HG03432 (cell line): ENCODE results near the gene GPR156.
"Not testable (repeated sequence)": the region's sequence is repeated elsewhere in the genome, so short reads cannot be mapped to it uniquely, and the experiment has no call there.

Experiments used
- ATAC-seq: cut with Tn5 transposase; IDR thresholded peaks from one replicate; pipeline ENCODE4 v1.9.1; 2021; ENCODE audit warnings: mild to moderate bottlenecking, moderate library complexity; ENCODE audit not compliant: unreplicated experiment

GPR156 gene

GRCh38 chr3:120275618-120276017 is 9.4 kb downstream of the GPR156 start:
- ATAC-seq, result no peak

GRCh38 chr3:120274739-120275167 is 10.3 kb downstream of the GPR156 start:
- no peak for ATAC-seq

DNA sequence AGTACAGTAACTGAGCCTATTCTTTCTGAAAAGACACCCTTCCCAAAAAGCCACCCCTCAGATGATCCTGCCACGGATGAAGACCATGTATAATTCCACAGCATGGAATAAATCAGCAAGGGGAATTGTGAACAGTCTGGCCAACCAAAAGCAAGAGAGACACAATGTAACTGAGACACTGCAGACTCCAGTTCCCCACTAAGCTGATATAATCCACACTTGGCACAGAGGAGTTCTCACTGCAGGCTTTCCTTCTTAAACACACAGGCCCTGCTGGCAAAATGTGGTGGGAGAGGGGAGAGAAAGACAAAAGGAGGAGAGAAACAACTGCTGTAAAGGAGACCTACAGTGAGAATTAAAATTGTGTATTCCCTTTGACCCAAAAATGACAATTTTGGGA is 12.7 kb downstream of the GPR156 start:
- ATAC-seq, result no peak

DNA sequence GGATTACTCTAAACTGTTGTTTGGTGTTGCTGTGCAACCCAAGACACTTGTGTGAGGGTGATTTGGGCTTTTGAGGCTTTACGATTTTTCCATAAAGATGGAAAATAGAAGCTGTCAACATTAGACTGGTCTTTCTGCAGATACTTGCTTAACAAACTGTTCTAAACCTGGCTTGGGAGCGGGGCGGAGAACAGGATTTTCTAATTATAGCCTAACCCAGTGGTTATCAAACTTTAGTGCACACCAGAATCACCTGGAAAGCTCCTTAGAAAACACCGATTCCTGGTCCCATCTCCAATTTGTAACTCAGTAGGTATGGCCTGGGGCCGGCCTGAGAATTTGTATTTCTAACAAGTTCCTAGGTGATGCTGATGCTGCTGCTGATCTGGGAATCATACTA is 19.0 kb downstream of the GPR156 start:
- no peak for ATAC-seq

DNA sequence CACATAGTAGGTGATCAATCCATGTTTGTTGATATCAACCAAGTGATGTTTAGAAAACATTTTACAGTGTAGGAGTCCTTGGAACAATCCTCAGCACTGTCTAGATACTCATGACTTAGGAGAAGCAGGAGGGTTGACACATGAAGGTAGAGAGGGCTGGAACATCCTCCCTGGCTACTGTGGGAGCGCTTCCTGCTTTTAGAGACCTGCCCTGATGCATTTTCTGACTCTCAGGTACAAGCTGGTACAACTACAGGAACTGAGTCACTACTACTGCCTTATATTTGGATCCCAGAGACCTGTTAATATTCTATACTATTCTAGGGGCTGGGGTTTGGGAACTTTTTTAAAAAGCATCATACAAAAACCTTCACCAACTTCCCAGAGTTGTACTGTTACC is 20.1 kb downstream of the GPR156 start:
- ATAC-seq, result no peak

DNA sequence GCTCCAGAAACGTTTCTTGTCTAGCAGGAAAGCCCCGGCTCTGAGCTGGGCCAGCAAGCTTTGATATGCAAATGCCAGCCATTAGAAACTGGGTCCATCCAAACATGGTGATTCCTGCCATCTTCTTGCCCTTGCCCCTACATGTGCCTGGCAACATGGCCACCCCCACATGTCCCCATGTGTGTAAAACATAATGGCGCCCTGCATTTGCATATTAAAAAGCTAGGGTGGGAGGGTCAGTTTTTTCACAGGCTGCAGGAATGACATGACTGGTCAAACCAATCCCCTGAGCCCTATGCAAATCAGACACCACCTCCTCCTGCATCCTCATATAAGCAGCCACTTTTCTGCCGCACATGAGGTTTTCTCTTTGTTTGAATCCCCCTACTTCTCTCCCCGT is 21.2 kb downstream of the GPR156 start:
- no peak for ATAC-seq

DNA sequence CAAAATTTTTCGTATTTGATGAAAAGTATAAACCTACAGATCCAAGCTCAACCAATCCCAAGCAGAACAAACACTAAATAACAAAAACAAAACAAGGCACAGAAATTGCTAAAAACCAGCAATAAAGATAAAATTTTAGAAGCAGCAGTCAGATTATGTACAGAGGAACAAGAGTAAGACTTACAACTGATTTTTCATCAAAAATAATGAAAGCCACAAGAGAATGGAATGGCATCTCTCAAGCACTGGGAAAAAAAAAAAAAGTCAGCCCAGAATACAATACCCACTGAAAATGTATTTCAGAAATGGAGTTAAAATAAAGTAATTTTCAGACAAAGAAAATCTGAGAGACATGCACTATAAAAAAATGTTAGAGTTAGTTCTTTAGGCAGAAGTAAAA is 27.0 kb downstream of the GPR156 start:
- no peak for ATAC-seq

DNA sequence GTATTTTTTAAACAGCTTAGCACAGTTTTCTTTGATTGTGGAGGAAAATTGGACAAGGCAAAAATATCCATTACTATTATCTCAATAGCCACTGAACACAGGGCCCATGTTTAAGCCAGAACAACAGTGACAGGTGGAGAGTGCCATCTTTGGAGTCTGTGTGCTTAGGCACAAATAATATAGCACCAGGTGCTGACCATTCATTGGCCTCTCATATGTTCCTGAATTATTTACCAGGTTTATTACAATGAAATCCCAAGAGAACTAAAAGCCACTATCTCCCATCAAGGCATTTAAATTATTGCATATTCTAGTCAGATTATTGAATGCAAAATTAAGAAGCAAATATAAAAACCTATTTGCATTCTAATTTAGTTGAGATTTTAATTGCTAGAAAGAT is 39.6 kb downstream of the GPR156 start:
- ATAC-seq, result no peak

DNA sequence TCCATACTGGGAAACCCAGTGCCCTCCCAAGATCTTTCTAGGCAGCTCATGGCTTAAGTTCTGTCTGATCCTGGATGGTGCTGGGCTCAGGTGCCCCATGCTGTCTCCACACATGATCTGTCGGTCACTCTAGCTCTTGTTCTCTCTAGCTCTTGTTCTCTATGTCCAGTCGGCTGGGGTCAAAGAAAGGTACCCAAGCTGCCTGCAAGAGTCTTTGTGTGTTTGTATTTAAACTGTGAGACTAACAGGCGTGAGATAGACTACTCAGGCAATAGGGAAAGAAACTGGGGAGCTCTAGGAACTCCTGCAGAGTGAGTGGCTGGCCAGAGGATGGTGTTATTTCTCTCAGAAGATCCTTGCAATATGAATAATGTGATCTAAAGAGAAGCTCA is 40.2 kb downstream of the GPR156 start:
- ATAC-seq, result no peak

DNA sequence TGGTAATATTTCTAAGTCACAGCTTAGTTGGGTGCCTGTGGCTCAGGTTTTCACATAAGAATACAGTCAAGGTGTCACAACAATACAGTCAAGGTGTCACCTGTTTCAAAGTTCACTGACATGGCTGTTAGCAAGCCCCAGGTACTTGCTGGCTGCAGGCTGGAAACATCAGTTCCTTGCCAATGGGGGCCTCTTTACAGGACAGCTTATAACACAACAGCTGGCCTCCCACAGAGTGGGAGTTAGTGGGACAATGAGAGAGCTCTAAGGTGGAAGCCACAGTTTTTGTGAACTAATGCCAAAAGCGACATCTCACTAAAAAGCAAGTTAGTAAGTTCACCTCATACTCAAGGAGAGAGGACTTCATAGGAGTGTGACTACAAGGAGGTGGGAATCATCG is 45.4 kb downstream of the GPR156 start:
- ATAC-seq, result no peak

DNA sequence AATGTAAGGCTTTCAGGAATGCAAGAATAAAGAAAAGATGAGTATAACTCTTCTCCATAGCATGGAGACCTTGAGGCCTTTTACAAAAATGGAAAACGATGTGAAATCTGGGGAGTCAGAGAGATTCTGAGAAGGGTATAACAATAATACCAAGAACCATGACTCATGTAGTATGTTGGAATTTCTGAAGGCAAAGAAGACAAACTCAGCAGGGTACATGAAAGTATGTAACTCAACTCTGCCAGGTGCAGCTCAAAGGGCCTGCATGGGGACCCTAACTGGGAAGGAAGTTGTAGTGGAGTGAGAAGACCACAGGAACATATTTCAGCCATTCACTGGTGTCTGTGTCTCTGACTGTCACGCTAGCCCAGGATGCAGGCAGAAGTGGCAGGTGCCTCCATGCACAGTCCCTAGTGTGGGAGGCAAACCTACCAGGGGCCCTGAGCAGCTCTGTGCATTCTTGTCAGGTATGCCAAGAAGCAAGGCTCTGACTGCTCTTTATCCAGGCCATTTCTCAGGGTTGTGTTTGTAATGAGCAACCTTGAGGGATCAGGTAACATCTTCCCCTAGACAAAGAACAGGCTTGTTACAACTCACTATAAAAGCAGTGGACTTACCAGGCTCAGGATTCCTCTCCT is 57.2 kb downstream of the GPR156 start:
- ATAC-seq, result no peak

DNA sequence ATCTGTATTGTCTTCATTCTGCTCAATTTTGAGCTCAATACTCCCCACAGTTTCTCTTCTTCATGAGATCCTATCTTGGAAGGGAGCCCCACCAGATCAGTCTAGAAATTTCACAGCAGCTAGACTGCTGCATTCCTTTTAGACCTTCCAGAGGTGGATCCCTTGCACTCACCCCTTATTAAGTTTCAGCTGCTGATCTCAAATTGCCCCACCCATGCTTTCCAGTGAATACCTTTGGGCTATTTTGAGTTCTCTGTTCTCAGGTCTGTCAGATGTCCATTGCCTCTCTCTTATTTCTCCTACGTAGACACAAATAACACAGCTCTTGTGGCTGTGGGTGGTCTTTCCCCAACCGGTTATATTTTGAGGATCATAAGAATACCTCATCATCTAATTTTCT is 60.8 kb downstream of the GPR156 start:
- ATAC-seq, result no peak

- ATAC-seq, result no peak
These were observed 66.0 kb downstream of the GPR156 start for GRCh38 chr3:120218981-120219380.

DNA sequence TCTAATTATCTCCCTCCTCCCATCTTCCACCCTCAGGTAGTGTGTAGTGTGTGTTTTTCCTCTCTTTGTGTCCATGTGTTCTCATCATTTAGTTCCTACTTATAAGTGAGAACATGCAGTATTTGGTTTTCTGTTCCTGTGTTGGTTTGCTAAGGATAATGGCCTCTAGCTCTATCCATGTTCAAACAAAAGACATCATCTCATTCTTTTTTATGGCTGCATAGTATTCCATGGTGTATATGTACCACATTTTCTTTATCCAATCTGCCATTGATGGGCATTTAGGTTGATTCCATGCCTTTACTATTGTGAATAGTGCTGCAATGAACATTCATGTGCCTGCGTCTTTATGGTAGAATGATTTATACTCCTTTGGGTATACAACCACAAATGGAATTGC is 68.4 kb downstream of the GPR156 start:
- not testable (repeated sequence) for ATAC-seq

- ATAC-seq, result no peak
These were observed 70.8 kb downstream of the GPR156 start for GRCh38 chr3:120214176-120214575.

- no peak for ATAC-seq
These were observed 72.5 kb downstream of the GPR156 start for GRCh38 chr3:120212505-120212904.

DNA sequence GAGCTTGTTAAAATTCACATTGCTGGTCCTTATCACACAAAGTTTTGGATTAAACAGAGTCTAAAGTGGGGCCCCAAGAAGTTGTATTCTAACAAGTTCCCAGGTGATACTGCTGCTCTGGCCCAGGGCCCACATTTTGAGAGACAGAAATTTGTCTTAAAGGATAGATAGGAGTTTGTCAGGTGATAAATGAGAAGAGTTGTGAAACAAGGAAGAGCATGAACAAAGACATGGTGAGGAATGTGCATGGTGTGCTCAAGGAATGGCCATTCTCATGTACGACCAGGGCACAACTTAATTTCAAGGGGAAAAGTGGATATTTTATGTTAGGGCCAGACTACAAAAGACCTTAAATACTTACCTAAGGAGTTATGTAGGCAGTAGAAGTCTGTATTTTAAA is 75.6 kb downstream of the GPR156 start:
- ATAC-seq, result no peak

DNA sequence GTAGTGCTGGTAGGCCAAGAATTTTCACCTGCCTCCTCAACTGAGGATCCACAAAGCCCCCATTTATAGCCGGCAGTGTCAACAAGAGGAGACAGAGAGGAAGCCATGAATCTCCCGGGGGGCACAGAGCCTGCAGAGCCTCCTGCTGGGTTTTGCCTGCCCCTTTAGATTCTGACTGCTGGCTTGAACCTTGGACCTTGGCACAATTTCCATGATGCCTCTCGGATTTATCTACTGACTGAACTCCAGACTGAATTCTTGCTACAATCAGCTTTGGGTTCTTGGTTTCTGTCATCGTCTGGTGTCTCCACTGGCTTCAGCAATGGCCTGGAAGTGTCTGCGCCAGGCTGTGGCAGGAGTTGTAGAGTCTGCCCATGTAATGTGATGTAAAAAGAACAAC is 80.7 kb downstream of the GPR156 start:
- ATAC-seq, result no peak

DNA sequence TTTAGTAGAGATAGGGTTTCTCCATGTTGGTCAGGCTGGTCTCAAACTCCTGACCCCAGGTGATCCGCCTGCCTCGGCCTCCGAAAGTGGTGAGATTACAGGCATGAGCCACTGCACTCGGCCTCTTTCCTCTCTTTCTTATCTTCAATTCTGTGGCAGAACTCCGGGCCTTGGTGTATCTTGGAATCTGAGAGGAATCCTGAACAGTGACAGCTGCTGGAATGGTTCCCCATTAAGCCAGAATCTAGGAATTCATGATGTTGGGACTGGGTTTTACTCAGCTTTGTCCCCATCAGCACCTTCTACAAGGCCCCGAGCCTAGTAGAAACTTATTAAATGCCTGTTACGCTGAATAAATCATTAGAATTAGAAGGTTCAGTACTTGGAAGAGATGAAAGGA is 81.4 kb downstream of the GPR156 start:
- ATAC-seq, result no peak

- ATAC-seq, result no peak
These were observed 82.0 kb downstream of the GPR156 start for GRCh38 chr3:120203016-120203415.

- no peak for ATAC-seq
These were observed 82.7 kb downstream of the GPR156 start for GRCh38 chr3:120202363-120202762.

DNA sequence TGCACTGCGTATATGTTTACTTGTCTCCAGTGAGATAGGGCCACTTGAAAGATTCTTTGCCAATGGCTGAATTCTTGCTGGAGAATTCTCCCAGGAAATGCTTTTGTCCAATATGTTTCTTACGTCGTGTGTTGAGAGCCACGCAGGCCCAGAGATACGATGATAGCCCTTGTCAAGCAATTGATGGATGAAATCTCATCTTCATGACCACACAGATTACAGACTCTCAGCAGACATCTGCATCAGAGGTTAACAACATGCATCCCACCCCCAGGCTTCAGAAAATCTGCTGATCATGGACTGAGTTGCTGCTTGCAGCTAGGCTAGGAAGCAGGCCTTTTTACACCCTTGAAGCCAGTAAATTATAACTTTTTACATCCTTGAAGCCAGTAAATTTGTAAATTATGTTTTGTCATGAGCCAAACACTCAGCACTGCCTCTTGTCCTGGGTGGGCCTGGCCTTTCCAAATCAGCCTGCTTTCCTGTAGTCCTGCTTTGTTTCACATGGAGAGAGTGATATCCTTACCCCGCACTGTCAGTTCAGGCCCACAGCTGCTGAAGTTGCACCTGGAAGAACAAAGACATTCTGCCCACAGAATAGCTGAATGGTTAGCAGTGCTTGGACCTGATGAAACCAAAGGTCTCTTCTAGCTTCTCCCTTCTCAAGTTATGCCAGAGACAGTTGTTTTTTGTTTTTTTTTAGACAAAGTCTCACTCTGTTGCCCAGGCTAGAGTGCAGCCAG is 84.4 kb downstream of the GPR156 start:
- no peak for ATAC-seq
